K562 (cell line): Measurements from ENCODE around the gene BDNF. TPM values are rescaled to one million over a fixed set of nuclear protein-coding genes. Genes with fewer than 3 reads are reported as not detected.

ENCODE experiments used
- ATAC-seq: fragments of 200-7000 bp; cut with Tn5 transposase; 3 replicates; pipeline ENCODE4 v1.9.1; 2020; ENCODE audit warnings: moderate library complexity
- BruUV-seq: library from RNA; stranded (reverse); fragments of 400-500 nt; replicated peaks from 2 replicates; lab custom pipeline; 2021; lab: Mats Ljungman, UMichigan
- CTCF ChIA-PET: fragments of 300-600 bp; formaldehyde crosslinking; extraction: SDS; loops from one replicate; lab custom pipeline; 2021; ENCODE audit warnings: low intra/inter-chr PET ratio; lab: Yijun Ruan, JAX
- POLR2A ChIA-PET: fragments of 300-600, 350-650 bp; sonication (Branson Sonifier 250); formaldehyde crosslinking; extraction: SDS; loops from one replicate; lab custom pipeline; 2021; ENCODE audit warnings: antibody characterized with exemption, inconsistent platforms; lab: Yijun Ruan, JAX
- DNase-seq, 4 experiments: peaks; one replicate each; pipeline versions ENCODE4 v3.0.0 to v3.0.0-alpha.2; 2011 to 2018; ENCODE audit warnings: low spot score in 3 of 4, mixed read lengths in 3 of 4; ENCODE audit errors: extremely low read depth in 1 of 4
- FAIRE-seq: peaks from 2 replicates; lab custom pipeline; 2011; peaks lifted over from hg19 to GRCh38; lab: Jason Lieb, UNC
- H2AFZ ChIP-seq: 2 replicates; pipeline ENCODE4 v1.6.0; 2011; ENCODE audit warnings: low read depth, low read length, control low read depth, inconsistent platforms
- H3K27ac ChIP-seq: fragments of 200-600 bp; 3 replicates; pipeline ENCODE4 v1.8.0; 2011; ENCODE audit warnings: low read depth, mild to moderate bottlenecking, control low read depth, inconsistent platforms, low read length, moderate library complexity, mixed read lengths; ENCODE audit errors: extremely low read depth
- H3K27me3 ChIP-seq, 2 experiments: fragments of 300-600 bp in 1 of 2; 2 replicates in 1 of 2; 3 replicates in 1 of 2; pipeline versions ENCODE4 v1.6.0 to v1.8.0; 2011; ENCODE audit warnings: inconsistent platforms in 2 of 2, low read length in 2 of 2, mild to moderate bottlenecking in 1 of 2, mixed read lengths in 1 of 2, moderate library complexity in 1 of 2; ENCODE audit not compliant: control insufficient read depth in 2 of 2, insufficient read depth in 2 of 2
- H3K36me3 ChIP-seq: fragments of 300-600 bp; 3 replicates; pipeline ENCODE4 v1.8.0; 2011; ENCODE audit warnings: mild to moderate bottlenecking, low read length, inconsistent platforms; ENCODE audit not compliant: control insufficient read depth, insufficient read depth
- H3K4me1 ChIP-seq, 2 experiments: fragments of 200-600 bp in 1 of 2; replicated peaks in 1 of 2; 2 replicates in 1 of 2; 3 replicates in 1 of 2; pipeline versions ENCODE4 v1.5.1 to v1.8.0; 2011; ENCODE audit warnings: inconsistent platforms in 2 of 2, low read length in 2 of 2, mild to moderate bottlenecking in 1 of 2, mixed read lengths in 1 of 2, moderate library complexity in 1 of 2; ENCODE audit not compliant: control insufficient read depth in 2 of 2, insufficient read depth in 2 of 2
- H3K4me2 ChIP-seq: 2 replicates; pipeline ENCODE4 v1.6.1; 2011; ENCODE audit warnings: low read length, control low read depth, inconsistent platforms, mixed read lengths; ENCODE audit not compliant: insufficient read depth
- H3K4me3 ChIP-seq: fragments of 200-600 bp; sonication (generic), shearing (Covaris generic); 2 replicates; pipeline ENCODE4 v1.5.1; 2016; ENCODE audit warnings: control low read depth, inconsistent platforms
- H3K79me2 ChIP-seq: fragments of 200-600 bp; 3 replicates; pipeline ENCODE4 v1.8.0; 2011; ENCODE audit warnings: low read length, inconsistent platforms; ENCODE audit not compliant: control insufficient read depth, insufficient read depth
- H3K9ac ChIP-seq, 2 experiments: 2 replicates each; pipeline versions ENCODE4 v1.6.0 to v1.6.1; 2011; ENCODE audit warnings: low read depth in 2 of 2, low read length in 2 of 2, control low read depth in 1 of 2, inconsistent platforms in 1 of 2, mild to moderate bottlenecking in 1 of 2, mixed read lengths in 1 of 2; ENCODE audit not compliant: insufficient read depth in 1 of 2
- H3K9me1 ChIP-seq: one replicate; pipeline ENCODE4 v1.6.0; 2011; ENCODE audit warnings: inconsistent platforms, mild to moderate bottlenecking, low read length, moderate library complexity; ENCODE audit not compliant: control insufficient read depth, insufficient read depth
- H3K9me3 ChIP-seq: replicated peaks from 2 replicates; pipeline ENCODE4 v1.5.1; 2011; ENCODE audit warnings: low read depth, low read length, inconsistent platforms; ENCODE audit not compliant: control insufficient read depth, insufficient read depth
- H4K20me1 ChIP-seq: replicated peaks from 2 replicates; pipeline ENCODE4 v1.6.1; 2011; ENCODE audit warnings: low read length, inconsistent platforms, mixed read lengths; ENCODE audit not compliant: control insufficient read depth, insufficient read depth
- DPF2 ChIP-seq: fragments of 450-650 bp; IDR thresholded peaks from 2 replicates; pipeline ENCODE4 v1.6.1; 2016
- ELF4 ChIP-seq: fragments of 450-650 bp; formaldehyde crosslinking; IDR thresholded peaks from 2 replicates; pipeline ENCODE4 v1.4.0; 2022; ENCODE audit warnings: missing genetic modification characterization
- GABPB2 ChIP-seq: fragments of 250-450 bp; sonication (Bioruptor Pico); conservative IDR thresholded peaks from 2 replicates; pipeline ENCODE4 v1.5.1; 2021; ENCODE audit warnings: mild to moderate bottlenecking
- HEY1 ChIP-seq: fragments of 250-450 bp; sonication (Bioruptor Pico); IDR thresholded peaks from 2 replicates; pipeline ENCODE4 v1.5.0; 2020; ENCODE audit warnings: mild to moderate bottlenecking, moderate library complexity, borderline replicate concordance
- IRF2 ChIP-seq: sonication (generic); formaldehyde crosslinking; IDR thresholded peaks from 2 replicates; pipeline ENCODE4 v1.8.1; 2022; ENCODE audit warnings: mild to moderate bottlenecking, missing genetic modification reagents
- KDM2B ChIP-seq: fragments of 250-450 bp; sonication (Bioruptor Pico); IDR thresholded peaks from 2 replicates; pipeline ENCODE4 v1.8.0; 2021; ENCODE audit warnings: mild to moderate bottlenecking, moderate library complexity
- MLX ChIP-seq, 2 experiments: fragments of 450-650 bp in 1 of 2; sonication (generic) in 1 of 2; formaldehyde crosslinking; conservative IDR thresholded peaks; 2 replicates each; pipeline versions ENCODE4 v1.4.0 to v1.8.1; 2020 to 2022; ENCODE audit warnings: mild to moderate bottlenecking in 1 of 2, missing genetic modification reagents in 1 of 2
- SPI1 ChIP-seq: IDR thresholded peaks from 2 replicates; pipeline ENCODE4 v1.6.1; 2011; ENCODE audit warnings: low read depth, low read length, control low read depth, borderline replicate concordance
- SRSF9 ChIP-seq: fragments of 200-400 bp; formaldehyde crosslinking; IDR thresholded peaks from 2 replicates; pipeline ENCODE4 v1.6.1; 2017; ENCODE audit warnings: low read depth, low read length, borderline replicate concordance
- TRIM28 ChIP-seq: fragments of 450-650 bp; IDR thresholded peaks from 2 replicates; pipeline ENCODE4 v1.6.1; 2017
- ZNF785 ChIP-seq: fragments of 250-450 bp; sonication (Bioruptor Pico); IDR thresholded peaks from 2 replicates; pipeline ENCODE4 v1.4.0; 2020; ENCODE audit warnings: mild to moderate bottlenecking
- WGBS: fragments of 100-300 bp; shearing (Covaris generic); methylation state at CpG from one replicate; pipeline ENCODE4 v1.1.6; 2016; ENCODE audit warnings: low coverage, mixed read lengths; ENCODE audit not compliant: insufficient coverage; ENCODE audit errors: missing lambda C conversion rate; 5-methylcytosine and 5-hydroxymethylcytosine counted together
- in situ Hi-C: fragments of 300-500 bp; cut with MboI; formaldehyde crosslinking; loops from 4 replicates; pipeline ENCODE4 v1.15.0; 2018; ENCODE audit warnings: inconsistent platforms, mixed read lengths
- intact Hi-C: fragments of 100-400 bp; cut with micrococcal nuclease; formaldehyde crosslinking; loops from 2 replicates; pipeline ENCODE4 v1.14.2; 2022
- polyA plus RNA-seq, 8 experiments: library from polyadenylated mRNA; depleted of rRNA in 4 of 8; stranded (reverse) in 5 of 8; unstranded in 3 of 8; fragments of >200 nt; fragmentation: Nextera tagmentation in 2 of 8; fragmentation: Illumina TruSeq in 1 of 8; extraction: Ambion mirVana in 2 of 8; extraction: Trizol in 1 of 8; gene quantifications; 2 replicates each; pipeline versions ENCODE4 v1.2.1 to v1.2.3, GENCODE V29; 2011 to 2014; ENCODE audit warnings: inconsistent platforms in 1 of 8, missing spikeins in 1 of 8
- total RNA-seq, 7 experiments: library from RNA; depleted of rRNA in 6 of 7; stranded (reverse); fragments of >200 nt in 6 of 7; fragmentation: Illumina TruSeq in 2 of 7; extraction: Trizol in 2 of 7; gene quantifications; 2 replicates each; pipeline versions ENCODE4 v1.2.1 to v1.2.3, GENCODE V29; 2011 to 2021; ENCODE audit warnings: low replicate concordance in 1 of 7
- TF ChIP-seq, protein P1 (sequence below): fragments of 450-650 bp; IDR thresholded peaks from 2 replicates; pipeline ENCODE4 v1.6.1; 2018; ENCODE audit not compliant: partially characterized antibody

Gene BDNF
- total and polyA plus RNA-seq, 9 of the 15 experiments (the other 6 are each of a cell fraction or from before 2014, with no cell fraction given), result 0.04 TPM; not detected in 8

GRCh38 chr11:27611947-27612455, 88.3 kb downstream of the BDNF start:
- no peaks in the 10 kb centered on the region for H3K27me3 ChIP-seq
- no peak for ATAC-seq
- no peaks in the 10 kb centered on the region for H3K4me1 ChIP-seq
- H3K9me3 ChIP-seq, result no peaks in the 10 kb centered on the region
- no peak for TF ChIP-seq ELF4
- TF ChIP-seq MLX (CRISPR knock-in tag; conservative IDR thresholded peaks at IDR 0.05), result no peak
- no peak for TF ChIP-seq GABPB2
- no peak for TF ChIP-seq IRF2
- no peak for TF ChIP-seq SPI1
- no peak for TF ChIP-seq DPF2
- TF ChIP-seq HEY1 (CRISPR knock-in tag), result no peak
- TF ChIP-seq, protein P1, sequence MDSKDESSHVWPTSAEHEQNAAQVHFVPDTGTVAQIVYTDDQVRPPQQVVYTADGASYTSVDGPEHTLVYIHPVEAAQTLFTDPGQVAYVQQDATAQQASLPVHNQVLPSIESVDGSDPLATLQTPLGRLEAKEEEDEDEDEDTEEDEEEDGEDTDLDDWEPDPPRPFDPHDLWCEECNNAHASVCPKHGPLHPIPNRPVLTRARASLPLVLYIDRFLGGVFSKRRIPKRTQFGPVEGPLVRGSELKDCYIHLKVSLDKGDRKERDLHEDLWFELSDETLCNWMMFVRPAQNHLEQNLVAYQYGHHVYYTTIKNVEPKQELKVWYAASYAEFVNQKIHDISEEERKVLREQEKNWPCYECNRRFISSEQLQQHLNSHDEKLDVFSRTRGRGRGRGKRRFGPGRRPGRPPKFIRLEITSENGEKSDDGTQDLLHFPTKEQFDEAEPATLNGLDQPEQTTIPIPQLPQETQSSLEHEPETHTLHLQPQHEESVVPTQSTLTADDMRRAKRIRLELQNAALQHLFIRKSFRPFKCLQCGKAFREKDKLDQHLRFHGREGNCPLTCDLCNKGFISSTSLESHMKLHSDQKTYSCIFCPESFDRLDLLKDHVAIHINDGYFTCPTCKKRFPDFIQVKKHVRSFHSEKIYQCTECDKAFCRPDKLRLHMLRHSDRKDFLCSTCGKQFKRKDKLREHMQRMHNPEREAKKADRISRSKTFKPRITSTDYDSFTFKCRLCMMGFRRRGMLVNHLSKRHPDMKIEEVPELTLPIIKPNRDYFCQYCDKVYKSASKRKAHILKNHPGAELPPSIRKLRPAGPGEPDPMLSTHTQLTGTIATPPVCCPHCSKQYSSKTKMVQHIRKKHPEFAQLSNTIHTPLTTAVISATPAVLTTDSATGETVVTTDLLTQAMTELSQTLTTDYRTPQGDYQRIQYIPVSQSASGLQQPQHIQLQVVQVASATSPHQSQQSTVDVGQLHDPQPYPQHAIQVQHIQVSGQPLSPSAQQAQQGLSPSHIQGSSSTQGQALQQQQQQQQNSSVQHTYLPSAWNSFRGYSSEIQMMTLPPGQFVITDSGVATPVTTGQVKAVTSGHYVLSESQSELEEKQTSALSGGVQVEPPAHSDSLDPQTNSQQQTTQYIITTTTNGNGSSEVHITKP, result no peak
- no peak for TF ChIP-seq TRIM28
- TF ChIP-seq SRSF9, result no peak
- TF ChIP-seq KDM2B (CRISPR knock-in tag), result no peak
- TF ChIP-seq ZNF785 (CRISPR knock-in tag), result no peak
- H3K4me3 ChIP-seq, result no peak overlapping the region
- DNase-seq, result no peak
- H3K36me3 ChIP-seq, result no peaks in the 10 kb centered on the region
- no peaks in the 10 kb centered on the region for H4K20me1 ChIP-seq
- no peak overlapping the region for H3K9ac ChIP-seq
- ChIA-PET CTCF (no interaction called here), POLR2A (interaction anchor here (0.6 kb wide), 1 partner anchor 1463 kb away, joined by 3 read pairs; no protein-coding TSS in a partner anchor)
- no peak for FAIRE-seq
- H3K9me1 ChIP-seq, result no peaks in the 10 kb centered on the region
- no TSS peak for BruUV-seq
- WGBS, result 0% methylated on average over 3 of the region's 3 CpGs
- in situ Hi-C loops, result no loop called here
- H3K4me2 ChIP-seq, result no peak overlapping the region
- H3K27ac ChIP-seq, result no peak overlapping the region
- no peaks in the 10 kb centered on the region for H3K79me2 ChIP-seq
- H2AFZ ChIP-seq, result no peak overlapping the region
- intact Hi-C loops, result no loop called here
